A673 (cell line): ENCODE results near the gene PCNT. TPM values are rescaled to one million over a fixed set of nuclear protein-coding genes. Genes with fewer than 3 reads are reported as not detected.

Experiments
- BruUV-seq: library from RNA; stranded (reverse); fragments of 400-500 nt; replicated peaks from 2 replicates; lab custom pipeline; 2021; lab: Mats Ljungman, UMichigan
- CTCF ChIA-PET: fragments of 300-600 bp; sonication (Branson Sonifier 250); formaldehyde crosslinking; loops from one replicate; lab custom pipeline; 2022; ENCODE audit warnings: antibody characterized with exemption; lab: Charles Lee
- POLR2A ChIA-PET: fragments of 300-600 bp; sonication (Branson Sonifier 250); formaldehyde crosslinking; loops from one replicate; lab custom pipeline; 2022; ENCODE audit warnings: antibody characterized with exemption; ENCODE audit not compliant: low non-redundant PET; lab: Charles Lee
- DNase-seq: peaks from one replicate; pipeline ENCODE4 v3.0.0-alpha.2; 2015; ENCODE audit warnings: low spot score
- H3K27ac ChIP-seq: fragments of 200-600 bp; sonication (generic); 2 replicates; pipeline ENCODE4 v1.5.1; 2016; ENCODE audit warnings: mixed run types, low read depth, mild to moderate bottlenecking, mixed read lengths, antibody characterized with exemption, low read length; ENCODE audit not compliant: poor library complexity, severe bottlenecking
- H3K27me3 ChIP-seq: fragments of 200-600 bp; sonication (generic); replicated peaks from 2 replicates; pipeline ENCODE4 v1.6.1; 2017; ENCODE audit warnings: mixed run types, low read depth, mild to moderate bottlenecking, mixed read lengths, antibody characterized with exemption, low read length; ENCODE audit not compliant: insufficient read depth, poor library complexity
- H3K36me3 ChIP-seq: fragments of 200-600 bp; sonication (generic); 2 replicates; pipeline ENCODE4 v1.6.1; 2016; ENCODE audit warnings: mixed run types, mild to moderate bottlenecking, mixed read lengths, antibody characterized with exemption, low read length; ENCODE audit not compliant: insufficient read depth, poor library complexity, severe bottlenecking
- H3K4me1 ChIP-seq: fragments of 200-600 bp; sonication (generic); 2 replicates; pipeline ENCODE4 v1.6.1; 2017; ENCODE audit warnings: mixed run types, mild to moderate bottlenecking, mixed read lengths, antibody characterized with exemption, low read length; ENCODE audit not compliant: insufficient read depth, poor library complexity, severe bottlenecking
- H3K4me3 ChIP-seq: fragments of 200-600 bp; sonication (generic); 2 replicates; pipeline ENCODE4 v1.5.1; 2016; ENCODE audit warnings: low read depth, mixed run types, mild to moderate bottlenecking, mixed read lengths, low read length; ENCODE audit not compliant: poor library complexity, severe bottlenecking
- H3K9me3 ChIP-seq: fragments of 200-600 bp; sonication (generic); 2 replicates; pipeline ENCODE4 v1.6.1; 2016; ENCODE audit warnings: mixed run types, low read depth, mild to moderate bottlenecking, mixed read lengths, antibody characterized with exemption, low read length; ENCODE audit not compliant: poor library complexity, severe bottlenecking
- CTCF ChIP-seq: fragments of 300-800, 200-600 bp; sonication (generic); conservative IDR thresholded peaks from 2 replicates; pipeline ENCODE4 v1.5.1; 2017; ENCODE audit warnings: low read depth, mild to moderate bottlenecking, antibody characterized with exemption, low read length, moderate library complexity, mixed read lengths
- EZH2 ChIP-seq: fragments of 200-600 bp; sonication (generic); IDR thresholded peaks from 2 replicates; pipeline ENCODE4 v1.6.1; 2017; ENCODE audit warnings: borderline replicate concordance, low read depth, mild to moderate bottlenecking, mixed read lengths, antibody characterized with exemption, low read length; ENCODE audit not compliant: poor library complexity, severe bottlenecking
- intact Hi-C: fragments of 100-400 bp; cut with micrococcal nuclease; formaldehyde crosslinking; loops from one replicate; pipeline ENCODE4 v1.10.0; 2022; ENCODE audit not compliant: unreplicated experiment
- total RNA-seq: library from RNA; stranded (reverse); gene quantifications from 2 replicates; pipeline ENCODE4 v1.2.3, GENCODE V29; 2021

Gene PCNT
- total RNA-seq, 1 experiment from 2014 or later = 66.4 TPM

- ChIA-PET CTCF (no interaction called here), POLR2A (no interaction called here)
- no peak for DNase-seq
- intact Hi-C loops = no loop called here
- Histone ChIP-seq H3K27me3 (no peaks in the 10 kb centered on the region), H3K36me3 (peaks cover 38% of the 10 kb centered on the region), H3K27ac (no peak overlapping the region), H3K4me1 (no peaks in the 10 kb centered on the region), H3K4me3 (no peak overlapping the region), H3K9me3 (no peaks in the 10 kb centered on the region)
- TF ChIP-seq CTCF (no peak), EZH2 (no peak)
- no TSS peak for BruUV-seq
Measured at GRCh38 chr21:46356005-46356338, 32.0 kb downstream of the PCNT start.

GRCh38 chr21:46356494-46357334 is 32.8 kb downstream of the PCNT start:
- Histone ChIP-seq H3K4me1 (no peaks in the 10 kb centered on the region), H3K9me3 (no peaks in the 10 kb centered on the region), H3K27ac (no peak overlapping the region), H3K27me3 (no peaks in the 10 kb centered on the region), H3K36me3 (peaks cover 34% of the 10 kb centered on the region), H3K4me3 (no peak overlapping the region)
- no TSS peak for BruUV-seq
- TF ChIP-seq EZH2 (no peak), CTCF (no peak)
- CTCF ChIA-PET = interaction anchor here (0.5 kb wide), 1 partner anchor 47 kb away, joined by 4 read pairs; no protein-coding TSS in a partner anchor
- intact Hi-C loops = no loop called here
- POLR2A ChIA-PET = no interaction called here
- DNase-seq = no peak

- BruUV-seq = no TSS peak
- Histone ChIP-seq H3K9me3 (no peaks in the 10 kb centered on the region), H3K36me3 (peaks cover 29% of the 10 kb centered on the region), H3K27ac (no peak overlapping the region), H3K27me3 (no peaks in the 10 kb centered on the region), H3K4me1 (no peaks in the 10 kb centered on the region), H3K4me3 (no peak overlapping the region)
- DNase-seq = no peak
- TF ChIP-seq EZH2 = no peak
- TF ChIP-seq CTCF = no peak
- intact Hi-C loops = no loop called here
- ChIA-PET CTCF (no interaction called here), POLR2A (no interaction called here)
Measured at GRCh38 chr21:46357335-46357604, 33.3 kb downstream of the PCNT start.
